GOT3 (cell line): ENCODE data around the gene TNFAIP8.
"Not testable (repeated sequence)": the region's sequence is repeated elsewhere in the genome, so short reads cannot be mapped to it uniquely, and the experiment has no call there.

ENCODE experiments used
- DNase-seq: peaks from one replicate; lab custom pipeline; 2025; ENCODE audit warnings: mixed read lengths; lab: John Stamatoyannopoulos, UW

TNFAIP8 gene

DNA sequence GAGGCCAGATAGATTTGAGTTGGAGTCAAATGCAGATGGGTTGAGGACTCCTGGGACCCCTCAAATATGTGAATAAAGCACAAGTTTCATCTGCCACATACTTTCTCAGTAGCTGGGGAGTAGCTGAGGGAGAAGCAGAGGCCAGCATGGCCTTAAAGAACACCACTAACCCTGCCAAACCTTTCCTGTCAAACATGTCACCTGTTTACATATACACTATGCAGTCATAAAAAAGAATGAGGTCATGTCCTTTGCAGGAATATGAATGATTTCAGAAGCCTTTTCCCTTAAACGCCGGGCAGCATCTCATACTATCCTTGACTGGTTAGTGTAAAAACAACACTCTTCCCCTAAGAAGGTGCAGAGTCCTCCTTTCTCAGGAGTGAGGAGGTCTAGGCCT lies 71.2 kb downstream of the TNFAIP8 start:
- no peak for DNase-seq

- DNase-seq, result not testable (repeated sequence)
These were observed 71.8 kb downstream of the TNFAIP8 start for GRCh38 chr5:119427596-119427995.

DNA sequence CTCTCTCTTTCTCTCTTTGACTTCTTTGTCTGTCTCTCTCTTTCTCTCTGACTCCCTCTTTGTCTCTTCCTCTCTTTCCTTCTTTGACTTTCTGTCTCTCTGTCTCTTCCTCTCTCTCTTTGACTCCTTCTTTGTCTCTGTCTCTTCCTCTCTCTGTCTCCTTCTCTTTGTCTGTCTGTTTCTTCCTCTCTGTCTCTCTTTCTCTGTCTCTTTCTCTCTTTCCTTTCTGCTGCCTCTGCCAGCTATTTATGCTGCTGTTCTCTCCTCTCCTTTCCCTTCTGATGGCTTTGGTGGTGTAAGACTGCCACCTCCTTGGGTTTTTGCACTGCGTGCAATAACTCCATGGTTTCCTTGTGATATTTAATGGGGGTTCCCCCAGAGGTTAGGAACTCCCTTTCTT lies 72.3 kb downstream of the TNFAIP8 start:
- DNase-seq, result not testable (repeated sequence)

- DNase-seq, result not testable (repeated sequence)
These were observed 72.8 kb downstream of the TNFAIP8 start for GRCh38 chr5:119428574-119428973.

DNA sequence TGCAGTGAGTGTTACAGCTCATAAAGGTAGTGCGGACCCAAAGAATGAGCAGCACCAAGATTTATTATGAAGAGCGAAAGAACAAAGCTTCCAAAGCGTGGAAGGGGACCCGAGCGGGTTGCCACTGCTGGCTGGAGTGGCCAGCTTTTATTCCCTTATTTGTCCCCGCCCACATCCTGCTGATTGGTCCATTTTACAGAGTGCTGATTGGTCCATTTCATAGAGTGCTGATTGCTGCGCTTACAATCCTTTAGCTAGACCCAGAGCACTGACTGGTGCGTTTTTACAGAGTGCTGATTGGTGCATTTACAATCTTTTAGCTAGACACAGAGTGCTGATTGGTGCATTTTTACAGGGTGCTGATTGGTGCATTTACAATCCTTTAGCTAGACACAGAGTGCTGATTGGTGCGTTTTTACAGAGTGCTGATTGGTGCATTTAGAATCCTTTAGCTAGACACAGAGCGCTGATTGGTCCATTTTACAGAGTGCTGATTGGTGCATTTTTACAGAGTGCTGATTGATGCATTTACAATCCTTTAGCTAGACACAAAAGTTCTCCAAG lies 76.9 kb downstream of the TNFAIP8 start:
- DNase-seq, result not testable (repeated sequence)

DNA sequence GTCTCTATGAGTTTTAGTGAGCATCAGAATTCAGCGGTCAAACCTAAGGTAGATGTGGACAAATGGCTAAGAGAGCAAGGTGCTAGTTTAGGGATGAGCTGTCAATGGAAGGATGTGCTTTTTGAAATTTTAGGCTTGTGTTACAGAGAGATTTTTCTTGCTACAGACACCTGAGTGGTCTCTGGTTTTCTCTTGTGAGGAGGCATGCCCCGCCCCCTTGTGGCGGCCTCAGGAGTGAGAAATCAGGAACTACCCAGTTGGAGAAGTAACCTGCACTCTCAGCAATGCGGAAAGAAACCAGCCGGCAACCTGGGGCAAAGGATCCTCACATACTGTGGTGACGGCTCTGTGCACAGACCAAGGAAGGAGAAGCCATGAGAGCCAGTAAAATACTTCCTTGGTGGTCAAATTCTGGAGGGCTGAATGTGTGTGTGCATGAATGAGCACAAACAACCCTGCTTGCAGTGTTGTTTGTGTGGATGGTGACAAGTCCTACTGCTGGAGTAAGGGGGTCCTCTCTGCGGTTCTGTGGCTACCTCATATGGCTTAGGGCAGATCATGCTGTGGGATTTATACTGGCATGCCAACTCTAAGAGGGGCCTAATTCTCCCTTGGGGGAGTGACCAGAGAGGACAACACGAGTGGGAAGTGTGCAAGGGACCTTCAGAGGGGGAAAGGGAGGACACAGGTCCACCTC lies 79.8 kb downstream of the TNFAIP8 start:
- no peak for DNase-seq

GRCh38 chr5:119437785-119438586 lies 82.2 kb downstream of the TNFAIP8 start:
- DNase-seq, result not testable (repeated sequence)

GRCh38 chr5:119438587-119438917 lies 82.7 kb downstream of the TNFAIP8 start:
- not testable (repeated sequence) for DNase-seq

DNA sequence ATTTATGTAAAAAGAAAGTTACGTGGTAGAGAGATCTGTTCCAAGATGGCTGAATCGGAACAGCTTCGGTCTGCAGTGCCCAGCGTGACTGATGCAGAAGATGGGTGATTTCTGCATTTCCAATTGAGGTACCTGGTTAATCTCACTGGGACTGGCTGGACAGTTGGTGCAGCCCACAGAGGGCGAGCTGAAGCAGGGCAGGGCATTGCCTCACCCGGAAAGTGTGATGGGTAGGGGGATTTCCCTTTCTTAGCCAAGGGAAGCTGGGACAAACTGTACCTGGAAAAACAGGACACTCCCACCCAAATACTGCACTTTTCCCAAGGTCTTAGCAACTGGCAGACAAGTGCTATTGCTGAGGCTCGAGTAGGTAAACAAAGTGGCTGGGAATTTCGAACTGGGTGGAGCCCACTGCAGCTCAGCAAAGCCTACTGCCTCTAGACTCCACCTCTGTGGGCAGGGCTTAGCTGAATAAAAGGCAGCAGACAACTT lies 83.4 kb downstream of the TNFAIP8 start:
- DNase-seq, result no peak

DNA sequence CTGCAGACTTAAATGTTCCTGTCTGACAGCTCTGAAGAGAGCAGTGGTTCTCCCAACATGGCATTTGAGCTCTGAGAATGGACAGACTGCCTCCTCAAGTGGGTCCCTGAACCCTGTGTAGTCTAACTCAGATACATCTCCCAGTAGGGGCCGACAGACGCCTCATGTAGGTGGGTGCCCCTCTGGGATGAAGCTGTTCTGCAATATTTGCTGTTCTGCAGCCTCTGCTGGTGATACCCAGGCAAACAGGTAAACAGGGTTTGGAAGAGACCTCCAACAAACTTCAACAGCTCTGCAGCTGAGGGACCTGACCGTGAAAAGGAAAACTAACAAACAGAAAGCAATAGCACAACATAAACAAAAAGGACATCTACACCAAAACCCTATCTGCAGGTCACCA lies 83.8 kb downstream of the TNFAIP8 start:
- DNase-seq, result not testable (repeated sequence)

GRCh38 chr5:119444643-119445042 lies 88.8 kb downstream of the TNFAIP8 start:
- not testable (repeated sequence) for DNase-seq

DNA sequence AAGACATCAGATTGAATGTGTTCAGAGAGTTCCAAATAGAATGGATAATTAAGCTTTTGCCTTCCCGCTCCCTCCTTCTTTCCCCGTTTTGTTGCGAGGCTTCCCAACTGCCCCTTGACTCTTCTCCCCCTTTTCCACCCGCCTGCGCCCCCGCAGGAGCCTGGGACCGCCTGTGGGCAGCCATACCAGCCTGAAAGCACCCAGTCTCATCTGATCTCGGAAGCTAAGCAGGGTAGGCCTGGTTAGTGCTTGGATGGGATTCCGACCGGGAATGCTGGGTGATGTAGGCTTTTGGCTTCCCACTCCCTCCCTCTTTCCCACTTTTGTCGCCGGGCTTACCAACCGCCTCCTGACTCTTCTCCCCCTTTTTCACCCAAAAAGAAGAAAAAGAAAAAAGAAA lies 89.7 kb downstream of the TNFAIP8 start:
- no peak for DNase-seq
